G401.6 (cell line): ENCODE data around the gene P2RX7.

Experiments used
- FAIRE-seq: peaks from 2 replicates; lab custom pipeline; 2012; peaks lifted over from hg19 to GRCh38; lab: Jason Lieb, UNC

Gene P2RX7

DNA sequence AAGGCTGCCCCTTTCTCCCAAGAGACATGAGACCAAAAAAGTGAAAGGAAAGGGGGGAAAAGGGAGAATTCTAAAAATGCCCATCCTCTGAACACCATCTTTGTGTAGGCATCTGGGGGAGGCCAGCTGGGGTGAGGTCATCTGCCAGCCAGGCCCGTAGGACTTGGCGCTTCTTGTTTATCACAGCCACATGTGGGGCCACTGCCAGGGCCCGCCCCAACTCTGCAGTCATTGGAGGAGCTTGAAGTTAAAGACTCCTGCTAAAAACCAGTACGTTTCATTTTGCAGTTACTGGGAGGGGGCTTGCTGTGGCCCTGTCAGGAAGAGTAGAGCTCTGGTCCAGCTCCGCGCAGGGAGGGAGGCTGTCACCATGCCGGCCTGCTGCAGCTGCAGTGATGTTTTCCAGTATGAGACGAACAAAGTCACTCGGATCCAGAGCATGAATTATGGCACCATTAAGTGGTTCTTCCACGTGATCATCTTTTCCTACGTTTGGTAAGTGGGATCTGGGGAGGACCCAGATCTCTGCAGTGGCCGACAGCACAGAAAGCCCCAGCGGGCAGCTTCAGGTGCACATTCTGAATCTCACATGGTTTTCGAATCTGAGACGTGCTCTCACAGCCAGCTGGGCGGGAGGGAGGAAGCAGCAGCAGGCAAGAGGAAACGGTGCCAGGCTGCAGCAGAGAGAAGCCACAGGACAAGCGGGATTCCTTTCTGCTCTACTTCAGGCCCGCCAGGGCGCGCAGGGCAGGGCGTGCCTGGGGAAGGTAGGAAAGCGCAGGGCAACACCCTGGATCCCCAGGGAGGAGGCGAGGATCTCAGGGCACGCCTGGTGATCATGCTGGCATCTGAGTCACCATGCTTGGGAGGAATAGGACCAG lies at the start of gene P2RX7:
Gene P2RX7, plus strand, starts transcription at position 276 of the 881 bp plus-strand sequence. Its CDS starts 95 bp downstream, at position 371.
- no peak for FAIRE-seq

DNA sequence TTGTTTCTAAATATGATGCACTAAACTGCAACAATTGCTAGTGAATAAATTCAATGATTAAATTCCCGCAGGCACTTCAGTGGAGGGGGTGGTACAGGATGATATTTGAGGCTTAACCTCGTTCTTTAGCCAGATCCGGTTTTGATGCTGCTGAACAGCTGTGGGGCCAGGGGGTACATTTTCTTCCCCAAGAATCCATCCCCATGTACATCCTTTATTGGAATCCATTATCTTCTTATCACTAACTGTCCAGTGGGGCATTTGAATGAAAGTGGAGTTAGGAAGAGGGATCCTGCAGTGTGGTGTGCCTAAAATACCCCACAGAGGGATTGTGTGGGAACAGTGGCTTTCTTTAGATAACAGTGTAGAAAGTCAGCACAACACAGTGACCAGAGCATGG lies 48.4 kb upstream of the P2RX7 start:
- FAIRE-seq = no peak

DNA sequence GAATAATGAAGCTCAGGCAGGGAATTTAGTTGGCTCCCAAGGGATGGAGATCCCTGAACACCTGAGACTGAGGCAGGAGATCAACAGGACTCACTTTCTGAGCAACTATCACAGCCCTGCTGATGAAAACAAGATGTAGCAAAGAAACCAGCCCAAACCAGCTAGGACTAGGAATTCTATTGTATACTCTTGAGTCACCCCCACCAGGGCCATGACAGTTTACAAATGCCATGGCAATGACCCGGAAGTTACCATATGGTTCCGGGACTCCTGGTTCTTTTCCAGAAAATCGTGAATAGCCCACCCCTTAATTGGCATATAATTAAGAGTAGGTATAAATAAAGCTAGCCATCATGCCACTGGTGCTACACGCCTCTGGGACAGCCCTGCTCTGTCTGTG lies 47.6 kb upstream of the P2RX7 start:
- no peak for FAIRE-seq

DNA sequence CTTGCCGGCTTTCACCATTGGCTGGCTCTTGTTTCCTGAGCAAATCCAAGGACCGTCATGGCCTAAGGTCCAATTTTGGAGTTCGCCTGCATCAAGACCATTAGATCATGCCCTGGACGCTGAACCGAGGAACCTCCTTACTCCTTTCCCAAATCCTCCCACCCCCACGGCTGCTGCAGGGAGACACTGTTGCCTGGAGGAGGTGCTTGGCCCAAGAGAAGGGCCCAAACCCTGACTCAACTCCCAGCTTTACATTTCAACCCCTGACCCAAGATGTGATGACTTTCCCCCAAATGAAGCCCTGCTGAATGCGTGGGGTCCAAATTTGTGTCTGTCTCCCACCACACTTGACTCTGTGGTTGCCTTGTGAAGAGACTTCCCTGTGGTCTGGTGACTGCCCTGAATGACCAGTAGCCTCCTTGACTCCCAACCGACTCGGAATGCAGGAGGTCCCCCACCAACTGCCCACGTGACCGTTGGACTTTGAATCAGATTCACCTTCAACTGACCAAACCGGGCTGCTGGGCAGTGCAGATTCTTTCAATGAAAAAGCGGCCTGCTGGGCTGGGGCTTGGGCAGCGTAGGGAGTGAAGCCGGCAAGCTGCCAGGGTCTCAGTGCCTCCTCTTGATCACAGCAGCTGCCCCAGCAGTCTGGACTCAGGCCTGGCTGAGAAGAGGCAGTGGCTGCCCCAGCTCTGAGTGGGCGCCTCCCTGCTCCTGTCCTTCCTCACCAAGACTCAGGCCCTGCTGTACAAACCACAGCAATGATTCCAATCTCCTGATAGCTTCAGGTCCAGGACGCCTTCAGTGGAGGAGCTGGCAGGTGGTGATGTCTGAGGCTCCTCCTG lies 46.9 kb upstream of the P2RX7 start:
- no peak for FAIRE-seq

DNA sequence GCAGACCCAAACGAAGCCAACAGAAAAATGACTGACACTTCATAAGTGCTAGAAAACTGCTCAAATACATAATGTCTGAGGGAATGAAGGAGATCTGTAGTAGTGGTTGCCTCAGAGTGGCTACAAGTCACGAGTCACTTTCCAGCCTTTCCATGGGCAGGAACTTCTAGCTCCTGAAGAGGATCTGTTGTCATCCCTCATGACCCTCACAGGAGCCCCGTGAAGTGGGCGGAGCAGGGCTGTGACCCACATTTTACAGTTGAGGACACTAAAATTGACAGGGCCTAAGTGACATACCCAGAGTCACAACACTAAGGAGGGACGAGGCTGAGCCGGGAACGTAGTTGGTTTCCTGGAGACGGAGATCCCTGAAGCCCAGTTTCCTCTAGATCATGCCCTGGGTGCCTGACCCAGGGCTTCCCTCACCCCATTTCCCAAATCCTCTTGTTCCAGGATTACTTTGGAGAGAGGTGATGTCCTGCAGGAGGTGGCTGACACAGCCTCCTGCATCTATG lies 45.8 kb upstream of the P2RX7 start:
- no peak for FAIRE-seq

DNA sequence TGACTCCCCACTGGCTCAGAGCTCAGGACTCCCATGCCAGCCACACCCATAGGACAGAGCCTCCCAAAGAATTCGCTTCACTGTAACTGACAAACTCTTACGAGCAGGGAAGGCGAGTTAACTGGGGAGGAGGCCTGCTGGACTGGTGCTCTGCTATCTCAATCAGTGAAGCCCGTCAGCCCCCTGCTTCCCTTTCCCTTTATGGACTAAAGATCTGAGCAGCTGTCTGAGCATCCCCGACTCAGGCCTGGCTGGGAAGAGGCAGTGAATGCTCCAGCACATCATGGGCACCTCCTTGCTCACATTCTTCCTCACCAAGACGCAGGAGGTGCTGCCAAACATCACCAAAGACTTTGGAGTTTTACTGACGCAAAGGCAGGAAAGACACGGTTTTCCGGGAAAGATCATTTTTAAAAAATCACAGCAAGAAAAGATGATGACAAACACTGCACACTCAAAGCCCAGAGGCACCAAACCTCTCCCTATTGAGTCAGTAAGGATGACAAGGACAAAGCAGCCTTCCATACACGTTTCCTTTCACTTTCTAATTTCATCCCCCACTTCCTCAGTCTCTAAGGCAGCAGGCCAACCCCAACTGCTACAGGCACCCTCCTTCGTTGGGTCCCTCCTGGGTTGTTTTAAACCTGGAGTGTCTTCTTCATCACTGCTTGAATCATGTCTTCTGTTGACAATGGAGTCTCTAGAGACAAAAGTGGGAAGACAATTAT lies 45.0 kb upstream of the P2RX7 start:
- FAIRE-seq = no peak

DNA sequence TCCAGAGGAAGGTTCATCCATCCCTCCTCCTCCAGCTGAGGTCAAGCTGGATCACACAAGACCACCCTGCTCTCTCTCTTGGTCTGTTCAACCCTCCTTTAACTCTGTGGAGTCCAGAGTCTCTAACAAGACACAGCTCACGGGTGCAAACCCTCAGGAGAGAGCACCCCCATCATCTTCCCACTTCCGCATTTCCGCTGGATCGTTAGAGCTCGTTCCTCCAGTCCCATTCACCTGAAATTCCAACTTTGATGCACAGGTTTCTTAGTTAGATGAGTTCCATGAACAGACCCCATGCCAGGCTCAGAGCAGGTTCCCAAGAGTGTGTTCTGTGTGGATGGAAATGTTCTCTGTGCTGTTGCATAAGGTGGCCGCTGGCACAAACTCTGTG lies 44.5 kb upstream of the P2RX7 start:
- no peak for FAIRE-seq

DNA sequence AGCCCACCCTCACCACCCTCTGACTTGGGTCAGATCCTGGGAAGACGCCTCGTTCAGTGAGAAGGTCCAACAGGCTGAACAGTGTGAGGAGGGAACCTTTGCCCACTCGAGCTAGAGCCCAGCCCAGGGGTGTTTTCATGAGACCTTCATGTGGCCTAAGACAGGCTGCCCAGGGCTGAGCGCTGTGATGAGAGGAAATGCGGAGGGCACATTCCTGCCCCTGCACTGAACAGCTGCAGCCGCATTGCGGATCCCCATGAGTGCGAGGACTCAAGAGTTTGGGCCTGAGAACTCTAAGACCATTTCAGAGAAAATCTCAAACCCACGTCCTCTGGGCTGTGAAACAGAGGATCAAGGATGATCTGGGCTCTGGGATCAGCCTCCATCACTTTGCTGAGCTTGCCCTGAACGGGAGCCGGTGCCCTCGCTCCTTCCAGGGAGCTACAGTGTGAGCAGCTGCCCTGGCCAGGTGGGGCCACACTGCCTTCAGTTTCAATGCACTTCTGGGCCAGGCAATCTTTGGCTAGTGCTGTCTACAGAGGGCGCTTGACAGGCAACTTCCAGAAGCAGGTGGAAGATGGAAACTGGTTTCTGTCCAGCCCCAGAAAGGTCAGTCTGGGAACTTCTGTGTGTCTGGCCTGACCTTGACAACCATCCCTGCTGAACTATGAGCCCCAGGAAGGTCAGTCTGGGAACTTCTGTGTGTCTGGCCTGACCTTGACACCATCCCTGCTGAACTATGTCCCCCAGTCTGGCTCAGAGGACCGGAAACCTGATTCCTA lies 43.5 kb upstream of the P2RX7 start:
- no peak for FAIRE-seq

DNA sequence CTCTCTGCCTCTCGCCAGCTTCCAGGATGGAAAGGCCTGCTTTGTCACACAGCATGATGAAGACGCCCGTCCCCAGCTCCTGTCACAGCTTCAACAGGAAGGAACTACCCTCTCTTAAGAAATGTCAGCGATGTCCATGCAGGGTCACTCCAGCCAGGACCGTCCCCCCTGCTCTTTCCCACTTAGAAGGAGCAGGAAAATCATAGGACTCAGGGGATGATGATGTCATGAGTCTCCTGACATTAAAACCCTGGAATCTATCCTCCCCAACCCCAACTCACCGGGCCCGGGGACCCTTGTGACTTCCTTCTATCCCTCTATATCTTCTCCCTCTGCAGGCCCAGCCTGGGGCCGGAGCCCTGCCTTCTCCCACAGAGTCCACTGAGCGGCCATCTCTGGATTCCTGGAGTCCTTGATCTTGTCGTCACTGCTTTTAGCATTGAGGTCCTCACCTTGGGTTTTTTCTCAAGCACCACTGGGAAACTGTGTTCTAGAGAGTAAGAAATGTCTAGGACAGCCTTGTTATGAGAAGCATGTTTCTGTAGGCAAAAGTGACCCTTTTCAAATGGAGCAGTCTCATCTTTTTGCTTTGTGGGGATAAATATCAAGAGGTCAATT lies 42.8 kb upstream of the P2RX7 start:
- no peak for FAIRE-seq

DNA sequence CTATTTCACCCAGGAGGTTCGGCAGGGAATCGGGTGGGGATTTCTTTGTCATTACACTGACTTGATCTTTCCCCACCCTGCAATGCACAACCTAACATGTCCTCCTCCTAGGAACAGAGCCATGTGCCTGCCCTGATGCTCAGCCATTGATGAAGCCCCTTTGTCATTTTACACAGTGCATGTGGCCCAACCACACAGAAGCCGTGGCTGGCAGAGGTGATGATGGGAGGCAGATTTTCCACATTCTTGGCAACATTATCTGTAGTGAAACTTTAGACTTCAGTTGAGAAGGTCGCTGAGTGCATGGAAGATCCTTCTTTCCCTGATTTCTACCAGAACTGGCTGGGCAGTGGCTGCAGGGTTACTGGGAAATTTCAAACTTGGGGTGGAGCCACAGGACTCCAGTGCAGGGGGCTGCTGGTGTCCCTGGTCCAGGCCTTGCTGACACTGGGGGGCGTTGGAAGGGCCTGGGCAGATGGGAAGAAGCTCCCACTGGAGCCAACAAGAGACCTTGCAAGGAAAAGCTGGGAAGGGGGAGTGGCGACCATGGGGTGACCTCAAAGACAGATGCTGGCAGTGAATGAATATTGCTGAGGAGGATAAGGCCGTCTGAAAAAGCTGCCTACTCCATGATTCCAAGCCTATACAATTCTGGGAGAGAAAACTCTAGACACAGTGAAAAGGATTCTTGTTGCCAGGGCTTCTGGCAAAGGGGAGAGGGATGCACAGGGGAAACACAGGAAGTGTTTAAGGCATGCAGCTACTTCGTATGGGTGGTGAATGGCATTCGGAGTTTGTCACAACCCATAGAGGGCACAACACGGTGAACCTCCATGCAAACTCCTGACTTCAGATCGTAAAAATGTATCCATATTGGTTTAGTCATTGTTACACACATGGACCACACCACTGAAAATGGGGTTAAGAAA lies 41.8 kb upstream of the P2RX7 start:
- no peak for FAIRE-seq

DNA sequence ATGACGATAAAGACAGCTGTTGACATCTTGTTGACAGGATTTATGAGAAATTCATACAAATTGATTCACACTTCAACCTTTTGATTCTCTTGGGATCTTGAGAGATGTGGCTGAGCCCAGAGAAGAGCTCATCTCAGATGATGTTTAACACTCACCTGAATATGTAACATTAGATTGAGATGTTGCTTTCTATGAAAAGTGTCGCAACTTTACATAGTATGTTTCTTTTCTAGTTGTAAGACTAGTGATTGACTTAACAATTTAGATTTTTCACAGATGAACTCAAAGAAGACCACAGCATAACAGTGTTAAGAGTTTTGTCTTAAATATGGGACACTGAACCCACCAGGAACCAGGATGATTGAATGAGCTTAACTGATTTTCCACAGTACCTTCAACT lies 40.6 kb upstream of the P2RX7 start:
- no peak for FAIRE-seq

DNA sequence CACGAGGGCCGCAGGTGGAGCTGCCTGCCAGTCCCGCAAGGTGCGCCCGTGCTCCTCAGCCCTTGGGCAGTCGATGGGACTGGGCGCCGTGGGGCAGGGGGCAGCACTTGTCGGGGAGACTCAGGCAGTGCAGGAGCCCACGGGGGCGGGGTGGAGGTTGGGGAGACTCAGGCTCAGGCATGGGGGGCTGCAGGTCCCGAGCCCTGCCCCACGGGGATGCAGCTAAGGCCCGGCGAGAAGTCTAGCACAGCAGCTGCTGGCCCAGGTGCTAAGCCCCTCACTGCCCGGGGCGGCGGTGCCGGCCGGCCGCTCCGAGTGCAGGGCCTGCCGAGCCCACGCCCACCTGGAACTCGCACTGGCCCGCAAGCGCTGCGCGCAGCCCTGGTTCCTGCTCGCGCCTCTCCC lies 39.2 kb upstream of the P2RX7 start:
- FAIRE-seq = no peak

DNA sequence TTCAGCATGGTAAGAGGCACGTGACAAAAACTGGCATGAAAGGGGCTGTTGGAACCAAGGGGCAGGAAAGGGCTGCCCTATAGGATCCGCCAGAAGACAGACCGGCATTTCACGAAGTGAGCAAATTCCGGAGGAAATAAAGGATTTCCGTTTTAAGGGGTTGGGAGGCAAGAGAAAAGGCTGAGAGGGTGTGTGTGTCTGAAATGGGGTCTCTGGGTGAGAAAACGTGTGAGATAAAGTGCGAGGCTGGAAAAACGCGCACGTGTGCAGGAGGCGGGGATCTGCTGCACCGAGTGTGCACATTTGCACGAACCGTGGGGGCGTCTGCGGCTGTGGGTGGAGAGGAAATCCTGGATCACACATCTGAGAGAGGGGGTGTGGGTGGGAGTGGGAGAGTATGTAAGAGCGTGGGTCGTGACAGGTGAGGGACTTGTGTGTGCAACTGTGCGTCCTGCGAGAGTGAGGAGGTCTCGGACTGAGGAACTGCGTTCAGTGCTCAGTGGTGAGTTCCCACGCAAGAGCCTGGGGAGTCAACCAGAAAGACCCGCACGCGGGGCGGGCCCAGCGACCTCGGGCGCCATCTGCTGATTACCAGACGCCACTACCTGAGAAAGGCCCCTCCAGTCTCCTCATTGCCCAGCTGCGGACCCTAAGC lies 37.0 kb upstream of the P2RX7 start:
- no peak for FAIRE-seq

DNA sequence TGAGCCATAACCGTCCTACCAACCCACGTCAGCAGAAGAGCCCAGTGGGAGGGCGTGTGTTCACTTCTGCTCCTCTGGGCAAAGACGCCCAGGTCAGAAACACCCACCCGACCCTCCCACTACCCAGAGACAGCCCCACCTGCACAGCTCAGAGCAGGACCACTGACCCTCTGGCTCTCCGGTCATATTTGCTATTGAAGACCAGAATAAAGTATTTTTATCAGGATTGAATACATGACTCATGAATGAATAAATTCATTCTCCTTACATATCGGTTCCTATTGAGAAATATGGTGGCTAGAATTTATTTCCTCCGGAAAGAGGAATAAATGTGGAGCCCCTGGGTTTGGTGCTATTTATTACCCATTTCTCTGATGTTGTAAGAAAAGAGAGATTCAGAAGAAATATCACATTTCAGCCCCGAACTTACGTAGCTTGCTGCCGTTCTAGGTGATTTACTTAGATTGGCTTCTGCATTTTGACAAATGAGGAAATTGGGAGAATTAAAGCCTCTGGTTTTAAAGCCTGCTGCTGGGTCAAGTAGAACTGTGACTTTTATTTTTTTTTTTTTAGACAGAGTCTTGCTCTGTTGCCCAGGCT lies 36.4 kb upstream of the P2RX7 start:
- FAIRE-seq = no peak

DNA sequence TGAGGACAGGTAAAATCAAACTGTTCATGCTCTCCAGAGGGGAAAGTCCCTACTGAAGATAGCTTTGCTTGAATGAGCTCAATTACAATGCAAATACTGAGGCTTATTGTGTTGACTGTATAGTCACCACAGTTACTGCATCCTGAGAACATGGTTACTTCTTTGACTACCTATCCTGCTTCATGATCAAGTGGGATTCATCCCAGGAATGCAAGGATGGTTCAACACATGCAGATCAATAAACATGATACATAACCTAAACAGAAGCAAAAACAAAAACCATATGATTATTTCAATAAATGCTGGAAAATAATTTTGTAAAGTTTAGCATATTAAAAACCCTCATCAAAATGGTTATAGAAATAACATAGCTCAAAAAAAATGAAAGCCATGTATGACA lies 32.9 kb upstream of the P2RX7 start:
- FAIRE-seq = no peak

DNA sequence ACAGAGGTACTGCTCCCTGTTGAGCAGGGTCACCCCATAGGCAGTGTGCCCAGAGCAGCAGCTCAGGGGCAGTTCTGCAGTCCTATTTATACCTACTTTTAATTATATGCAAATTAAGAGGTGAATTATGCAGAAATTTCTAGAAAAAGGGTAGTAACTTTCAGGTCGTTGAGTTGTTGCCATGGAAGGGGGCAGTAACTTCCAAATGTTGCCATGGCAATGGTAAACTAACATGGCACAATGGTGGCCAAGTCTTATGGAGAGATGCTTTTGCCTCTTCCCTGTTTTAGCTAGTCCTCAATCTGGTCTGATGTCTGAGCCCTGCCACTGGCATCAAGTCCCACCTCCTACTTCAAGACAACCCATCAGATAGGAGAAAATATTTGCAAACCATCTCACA lies 30.4 kb upstream of the P2RX7 start:
- no peak for FAIRE-seq

DNA sequence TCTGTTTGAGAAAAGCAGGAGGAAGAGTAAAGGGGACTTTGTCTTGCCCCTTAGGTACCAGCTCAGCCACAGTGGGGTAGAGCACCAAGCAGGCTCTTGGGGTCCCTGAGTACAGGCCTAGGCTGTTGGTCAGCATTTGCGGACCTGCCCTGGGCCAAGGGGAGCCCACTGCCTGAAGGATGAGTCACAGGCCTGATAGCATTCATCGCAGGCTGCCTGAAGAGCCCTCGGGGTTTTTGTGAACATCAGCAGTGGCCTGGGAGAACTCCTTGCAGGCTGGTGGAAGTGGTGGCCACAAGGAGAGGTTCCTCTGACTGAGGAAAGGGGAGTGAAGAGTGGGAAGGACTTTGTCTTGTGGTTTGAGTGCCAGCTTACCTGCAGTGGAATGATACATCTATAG lies 25.0 kb upstream of the P2RX7 start:
- no peak for FAIRE-seq

DNA sequence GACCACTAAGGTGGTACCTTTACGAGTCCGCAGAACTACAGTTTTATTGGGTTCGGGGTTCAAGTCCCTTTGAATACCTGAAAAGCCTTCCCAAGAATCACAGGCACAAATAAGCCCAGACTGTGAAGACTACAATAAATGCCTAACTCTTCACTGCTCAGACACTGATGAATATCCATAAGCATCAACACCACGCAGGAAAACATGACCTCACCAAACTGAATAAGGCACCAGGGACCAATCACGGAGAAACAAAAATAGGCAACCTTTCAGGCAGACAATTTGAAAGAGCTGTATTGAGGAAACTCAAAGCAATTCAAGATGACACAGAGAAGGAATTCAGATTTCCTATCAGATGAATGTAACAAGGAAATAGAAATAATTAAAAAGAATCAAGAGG lies 24.2 kb upstream of the P2RX7 start:
- no peak for FAIRE-seq
